Activated effector memory CD4-positive, alpha-beta T cell treated with Interleukin-2 at 50 U/mL for 16 hours (primary cell): ENCODE results near the gene PRF1.
"Not testable (repeated sequence)": the region's sequence is repeated elsewhere in the genome, so short reads cannot be mapped to it uniquely, and the experiment has no call there.

ENCODE experiments used
- DNase-seq: peaks from one replicate; pipeline ENCODE4 v3.0.0-alpha.2; 2020

The PRF1 gene

DNA sequence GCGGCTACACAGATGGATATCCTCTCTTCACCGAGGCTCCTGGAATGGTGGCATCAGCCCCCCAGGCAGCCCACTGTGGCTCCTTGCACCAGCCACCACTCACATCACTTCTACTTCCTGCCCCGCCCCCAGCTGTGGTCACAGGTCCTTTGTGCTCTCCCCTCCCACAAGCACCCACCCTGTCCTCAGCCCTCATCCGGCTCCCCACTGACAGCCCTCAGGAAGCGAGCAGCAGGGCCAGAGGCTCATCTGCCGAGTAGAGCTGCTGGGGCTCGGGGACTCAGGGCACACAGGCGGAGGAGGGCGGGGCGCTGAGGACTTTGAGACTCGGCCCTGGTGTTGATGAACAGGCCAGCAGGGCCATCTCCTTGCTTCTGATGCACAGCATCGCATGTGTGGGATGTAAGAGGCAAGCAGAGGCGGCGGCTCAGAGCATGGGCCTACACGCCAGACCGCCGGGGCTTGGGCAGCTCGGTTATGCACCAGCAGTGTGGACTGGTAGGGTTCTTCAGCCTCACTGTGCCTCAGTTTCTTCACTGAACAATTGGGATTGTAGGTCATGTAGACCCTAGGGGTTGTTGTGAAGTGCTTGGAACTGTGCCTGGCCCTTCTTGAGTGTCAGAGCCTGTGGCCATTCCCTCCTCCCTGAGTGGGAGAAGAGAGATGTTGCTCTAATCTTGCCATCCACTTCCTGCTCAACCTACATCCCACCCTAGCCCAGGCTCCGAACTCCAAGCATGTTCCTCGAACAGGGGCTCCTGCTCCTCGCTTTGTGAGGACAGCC, at the start of gene PRF1:
Gene PRF1, minus strand, starts transcription at position 77 of the 784 bp plus-strand sequence. CDS start 1,839 bp downstream, outside the sequence.
- DNase-seq = peak; percentile 77

- no peak for DNase-seq
These were observed 49.1 kb upstream of the PRF1 start for GRCh38 chr10:70651661-70652060.

GRCh38 chr10:70650718-70651117, 48.2 kb upstream of the PRF1 start:
- no peak for DNase-seq

DNA sequence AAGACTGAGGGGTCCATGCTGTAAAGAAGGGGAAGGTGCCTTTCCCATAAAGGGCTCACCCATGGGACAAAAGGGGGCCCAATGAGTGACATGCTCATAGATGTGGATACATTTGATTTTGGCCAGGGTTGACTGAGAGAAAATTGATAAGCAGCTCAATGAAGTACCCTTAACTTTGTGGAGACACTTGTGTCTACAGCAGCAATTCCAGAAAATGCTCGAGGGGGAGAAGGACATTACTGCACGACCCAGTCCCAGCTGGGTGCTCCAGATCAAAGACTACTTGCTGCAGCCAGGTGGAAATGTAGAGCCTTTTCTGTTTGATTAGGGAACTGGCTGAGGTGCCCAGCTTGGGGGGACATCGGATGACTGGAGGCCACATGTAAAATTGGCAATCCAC, 47.6 kb upstream of the PRF1 start:
- DNase-seq = no peak

GRCh38 chr10:70649526-70649925, 47.0 kb upstream of the PRF1 start:
- DNase-seq = no peak

DNA sequence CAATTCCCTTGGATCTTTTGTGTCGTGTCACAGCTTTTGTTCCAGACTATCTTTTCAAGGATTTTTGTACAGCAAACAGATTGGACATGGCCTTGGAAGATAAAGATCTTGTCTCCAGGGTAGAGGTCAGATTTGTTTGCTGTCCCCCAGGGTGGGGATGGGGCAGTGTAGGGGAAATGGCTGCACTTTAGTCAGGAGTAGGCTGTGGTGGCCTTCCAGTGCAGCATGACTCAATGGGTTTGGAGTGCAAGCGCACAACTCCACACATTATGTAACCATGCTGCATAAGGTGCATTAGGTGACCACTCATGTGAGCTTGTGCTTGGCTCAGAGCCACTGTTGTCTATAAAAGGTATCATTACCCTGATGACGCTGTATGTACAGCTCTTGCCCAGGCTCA, 45.9 kb upstream of the PRF1 start:
- no peak for DNase-seq

GRCh38 chr10:70647086-70647485, 44.5 kb upstream of the PRF1 start:
- no peak for DNase-seq

- not testable (repeated sequence) for DNase-seq
These were observed 42.4 kb upstream of the PRF1 start for GRCh38 chr10:70644959-70645358.

DNA sequence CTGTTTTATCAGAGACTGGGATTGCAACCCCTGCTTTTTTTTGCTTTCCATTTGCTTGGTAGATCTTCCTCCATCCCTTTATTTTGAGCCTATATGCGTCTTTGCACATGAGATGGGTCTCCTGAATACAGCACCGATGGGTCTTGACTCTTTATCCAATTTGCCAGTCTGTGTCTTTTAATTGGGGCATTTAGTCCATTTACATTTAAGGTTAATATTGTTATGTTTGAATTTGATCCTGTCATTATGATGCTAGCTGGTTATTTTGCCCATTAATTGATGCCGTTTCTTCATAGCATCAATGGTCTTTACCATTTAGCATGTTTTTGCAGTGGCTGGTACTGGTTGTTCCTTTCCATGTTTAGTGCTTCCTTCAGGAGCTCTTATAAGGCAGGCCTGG, 40.7 kb upstream of the PRF1 start:
- DNase-seq = not testable (repeated sequence)

- not testable (repeated sequence) for DNase-seq
These were observed 37.3 kb upstream of the PRF1 start for GRCh38 chr10:70639640-70640383.

DNA sequence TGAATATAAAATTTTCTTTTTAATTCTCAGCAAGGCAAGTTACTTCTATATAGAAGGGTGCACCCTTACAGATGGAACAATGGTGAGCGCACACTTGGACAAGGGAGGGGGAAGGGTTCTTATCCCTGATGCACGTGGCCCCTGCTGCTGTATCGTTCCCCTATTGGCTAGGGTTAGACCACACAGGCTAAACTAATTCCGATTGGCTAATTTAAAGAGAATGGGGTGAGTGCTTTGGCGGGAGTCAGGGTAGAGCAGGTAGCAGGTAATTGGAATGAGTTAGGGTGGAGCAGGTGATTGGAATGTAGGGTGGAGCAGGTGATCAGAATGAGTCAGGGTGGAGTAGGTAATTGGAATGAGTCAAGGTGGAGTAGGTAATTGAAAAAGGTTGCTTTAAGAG, 32.0 kb upstream of the PRF1 start:
- DNase-seq = not testable (repeated sequence)

- DNase-seq = no peak
These were observed 31.5 kb upstream of the PRF1 start for GRCh38 chr10:70634011-70634410.

DNA sequence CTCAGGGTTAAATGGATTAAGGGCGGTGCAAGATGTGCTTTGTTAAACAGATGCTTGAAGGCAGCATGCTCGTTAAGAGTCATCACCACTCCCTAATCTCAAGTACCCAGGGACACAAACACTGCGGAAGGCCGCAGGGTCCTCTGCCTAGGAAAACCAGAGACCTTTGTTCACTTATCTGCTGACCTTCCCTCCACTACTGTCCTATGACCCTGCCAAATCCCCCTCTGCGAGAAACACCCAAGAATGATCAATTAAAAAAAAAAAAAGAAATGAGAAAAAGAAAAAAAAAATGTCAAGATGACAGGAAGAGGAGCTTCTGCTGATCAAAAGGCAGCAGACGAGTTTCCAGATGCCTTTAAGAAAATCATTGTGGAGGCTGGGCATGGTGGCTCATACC, 29.2 kb upstream of the PRF1 start:
- DNase-seq = not testable (repeated sequence)

- DNase-seq = no peak
These were observed 26.8 kb upstream of the PRF1 start for GRCh38 chr10:70629338-70629737.

- no peak for DNase-seq
These were observed 23.5 kb upstream of the PRF1 start for GRCh38 chr10:70626056-70626455.

DNA sequence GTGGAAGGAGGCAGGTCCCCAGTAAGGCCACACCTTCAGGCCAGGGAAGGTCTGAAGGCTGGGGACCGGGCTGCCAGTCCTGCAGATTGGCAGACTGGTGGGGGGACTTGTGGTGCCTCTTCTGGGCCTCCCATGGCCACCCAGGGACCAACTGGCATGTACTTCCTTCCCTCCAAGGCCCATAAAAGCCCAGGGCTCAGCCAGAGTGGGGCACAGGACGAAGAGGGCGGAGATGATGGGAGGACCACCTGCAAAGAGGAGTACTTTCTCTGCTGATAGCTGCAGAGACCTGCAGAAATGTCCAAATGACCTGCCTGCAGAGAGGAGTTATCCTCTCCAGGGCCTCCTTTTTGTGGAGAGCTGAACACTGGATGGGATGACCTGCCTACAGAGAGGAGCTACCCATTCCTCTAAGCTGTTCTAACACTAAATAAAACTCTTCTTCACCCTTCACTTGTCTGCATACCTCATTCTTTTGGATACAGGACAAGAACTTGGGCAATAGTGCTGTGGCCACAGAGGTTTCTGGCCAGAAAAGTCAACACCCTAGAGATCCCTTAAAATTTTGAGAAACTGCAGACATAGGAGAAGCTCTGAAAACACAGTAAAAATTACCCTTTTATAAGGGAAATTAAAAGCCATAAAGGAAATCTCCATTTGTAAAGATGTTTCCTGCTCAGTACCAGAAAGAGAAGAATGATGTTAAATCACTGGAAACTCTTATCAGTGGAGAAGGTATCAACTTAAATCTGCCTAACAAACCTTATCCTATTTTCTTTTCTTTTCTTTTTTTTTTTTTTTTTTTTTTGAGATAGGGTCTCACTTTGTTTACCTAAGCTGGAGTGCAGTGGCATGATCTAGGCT, 20.7 kb upstream of the PRF1 start:
- no peak for DNase-seq

DNA sequence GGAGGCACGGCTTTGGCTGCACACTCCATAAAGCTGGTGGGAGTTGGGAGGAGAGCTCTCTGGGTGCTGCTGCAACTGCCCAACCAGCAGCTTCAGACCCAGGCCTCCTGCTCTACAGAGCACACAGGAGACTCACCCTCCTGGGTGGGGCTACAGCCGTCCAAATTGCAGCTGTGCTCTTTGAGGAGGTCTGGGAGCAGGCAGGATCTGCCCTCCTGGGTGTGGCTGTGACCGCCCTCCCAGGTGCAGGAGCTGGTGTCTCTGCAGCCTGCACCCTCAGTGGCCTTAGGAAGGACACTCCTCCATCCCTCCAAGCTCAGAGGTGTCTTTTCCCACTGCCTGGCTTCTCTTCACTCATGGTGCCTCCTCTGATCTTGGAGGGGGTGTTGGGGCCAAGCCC, 20.0 kb upstream of the PRF1 start:
- no peak for DNase-seq

DNA sequence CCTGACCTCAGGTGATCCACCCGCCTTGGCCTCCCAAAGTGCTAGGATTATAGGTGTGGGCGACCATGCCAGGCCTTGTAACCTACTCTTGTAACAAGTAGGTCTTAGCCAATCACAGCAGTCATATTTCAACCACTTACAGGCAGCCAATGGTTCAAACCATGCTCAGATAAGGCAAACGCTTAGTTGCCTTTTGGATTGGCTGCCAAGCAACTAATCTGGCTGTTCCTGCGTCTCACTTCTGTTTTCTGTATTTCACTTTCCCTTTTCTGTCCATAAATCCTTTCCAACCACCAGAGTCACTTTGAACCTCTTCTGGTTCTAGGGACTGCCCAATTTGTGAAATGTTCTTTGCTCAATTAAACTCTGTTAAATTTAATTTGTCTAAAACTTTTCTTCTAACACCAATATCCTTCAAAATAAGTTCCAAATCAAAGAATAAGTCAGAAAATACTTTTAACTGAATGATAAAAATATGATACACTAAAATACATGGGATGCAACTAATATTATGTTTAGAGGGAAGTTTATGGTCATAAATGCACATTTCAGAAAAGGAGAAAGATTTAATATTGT, 19.1 kb upstream of the PRF1 start:
- no peak for DNase-seq

- DNase-seq = no peak
These were observed 17.4 kb upstream of the PRF1 start for GRCh38 chr10:70620020-70620289.

GRCh38 chr10:70619271-70620019, 16.9 kb upstream of the PRF1 start:
- DNase-seq = no peak

GRCh38 chr10:70618663-70619062, 16.1 kb upstream of the PRF1 start:
- DNase-seq = no peak

DNA sequence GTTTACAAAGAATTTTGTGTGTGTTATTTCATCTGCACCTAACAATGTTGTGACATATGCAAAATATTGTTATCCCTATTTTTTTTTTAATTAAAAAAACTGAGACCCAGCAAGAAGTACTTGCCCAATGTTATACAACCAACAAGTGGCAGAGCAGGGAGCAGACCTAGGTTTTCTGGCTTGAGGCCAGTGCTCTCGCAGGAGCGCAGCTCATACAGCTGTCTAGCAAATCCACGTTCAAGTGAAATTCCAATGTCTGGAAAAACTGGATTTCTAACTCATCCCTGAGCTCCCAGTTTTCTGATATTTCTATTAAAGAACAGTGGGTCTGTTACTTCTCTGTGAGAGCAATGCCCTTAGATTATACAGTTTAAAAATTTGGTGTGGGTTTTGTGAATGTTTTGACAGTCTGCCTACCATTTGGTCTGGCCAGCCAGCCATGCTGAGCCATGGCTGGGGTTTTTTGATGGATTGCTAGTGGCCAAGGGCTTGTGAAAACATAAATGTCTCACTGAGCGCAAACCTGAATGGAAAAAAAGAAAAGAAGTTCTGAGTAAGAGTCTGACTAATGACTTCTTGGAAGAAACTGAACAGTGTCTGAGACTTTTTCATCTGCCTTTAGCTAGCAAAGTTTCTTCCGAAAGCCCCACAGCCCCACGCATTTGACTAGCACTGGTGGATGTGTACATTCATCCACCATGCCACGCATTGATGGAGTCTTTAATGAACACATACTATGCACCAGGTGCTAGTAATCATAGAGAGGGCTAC, 15.4 kb upstream of the PRF1 start:
- DNase-seq = no peak
